NCI-H345 treated with DMSO at 0.1 percent for 48 hours (cell line): ENCODE results near the gene ANKRD66.

ENCODE experiments used
- DNase-seq: peaks from one replicate; lab custom pipeline; 2025; ENCODE audit not compliant: unreplicated experiment; lab: John Stamatoyannopoulos, UW

ANKRD66 gene

DNA sequence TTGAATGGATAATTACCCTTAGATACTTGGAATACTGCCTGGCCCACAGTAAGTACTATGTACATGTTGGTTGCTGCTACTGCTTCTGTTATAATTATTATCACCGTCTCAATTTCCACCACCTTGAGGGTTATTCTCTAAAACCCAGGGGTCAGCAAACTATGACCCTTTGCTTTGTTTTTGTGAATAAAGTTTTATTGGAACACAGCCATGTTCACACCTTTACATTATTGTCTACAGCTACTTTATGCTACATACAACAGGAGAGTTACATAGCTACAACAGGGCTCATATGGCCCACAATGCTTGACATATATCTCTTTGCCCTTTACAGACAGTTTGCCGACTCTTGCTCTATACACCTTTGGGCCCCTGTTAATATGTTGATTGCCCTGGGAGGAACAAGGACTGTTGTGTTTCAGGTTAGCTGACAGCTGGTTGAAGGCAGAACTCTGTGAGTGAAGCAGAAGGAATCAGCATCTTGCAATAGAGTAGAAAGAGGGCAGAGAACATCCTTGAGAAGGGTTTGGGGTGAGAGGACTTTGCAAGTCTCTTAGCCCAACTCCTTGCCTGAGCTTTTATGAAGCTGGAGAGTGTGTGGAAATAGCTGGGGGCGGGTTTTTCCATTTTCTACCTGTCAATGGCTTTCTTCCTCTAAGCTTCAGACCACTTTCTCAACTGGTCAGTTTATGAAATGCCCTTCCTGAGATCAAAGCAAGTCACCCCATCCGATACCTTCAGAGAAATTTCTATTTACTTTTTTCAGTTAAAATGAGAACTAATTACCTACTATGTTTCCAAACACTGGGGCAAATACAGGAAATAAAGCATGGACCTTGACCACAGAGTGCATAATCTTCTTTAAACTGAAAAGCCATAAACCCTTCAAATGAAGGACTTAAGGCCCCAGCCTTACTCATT is 43.0 kb downstream of the ANKRD66 start:
- no peak for DNase-seq

DNA sequence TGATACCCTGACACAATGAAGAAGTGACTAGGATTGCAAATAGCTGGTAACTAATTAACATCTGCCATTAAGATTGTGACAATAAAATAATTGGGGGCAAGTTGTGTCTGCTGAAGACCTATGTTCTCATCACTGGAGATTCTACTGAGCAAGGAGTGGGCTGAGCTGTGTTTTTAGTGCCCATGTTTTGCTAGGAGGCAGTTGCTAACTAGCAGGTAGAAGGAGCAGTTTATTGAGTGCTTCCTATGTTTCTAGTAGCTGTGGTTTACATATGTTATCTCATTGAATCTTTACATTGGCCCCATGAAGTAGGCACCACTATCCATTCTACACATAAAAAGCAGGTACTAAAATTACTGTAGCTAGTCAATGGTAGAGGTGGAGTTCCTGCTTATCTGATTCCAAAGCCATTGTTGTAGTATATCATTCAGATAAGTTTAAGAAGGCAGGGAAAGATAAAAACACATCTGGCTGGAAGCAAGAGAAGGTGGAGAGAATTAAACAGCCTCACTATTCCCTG is 43.7 kb downstream of the ANKRD66 start:
- no peak for DNase-seq

GRCh38 chr6:46792635-46793034 is 45.9 kb downstream of the ANKRD66 start:
- DNase-seq, result no peak

- DNase-seq, result no peak
Observed at GRCh38 chr6:46793138-46793537, 46.4 kb downstream of the ANKRD66 start, which contains the start of gene MEP1A. TSS of gene MEP1A (plus strand) at chr6:46793389. CDS start at chr6:46793399, 10 bp downstream.

- no peak for DNase-seq
Observed at GRCh38 chr6:46794068-46794467, 47.3 kb downstream of the ANKRD66 start.

GRCh38 chr6:46795816-46796215 is 49.1 kb downstream of the ANKRD66 start:
- DNase-seq, result no peak

DNA sequence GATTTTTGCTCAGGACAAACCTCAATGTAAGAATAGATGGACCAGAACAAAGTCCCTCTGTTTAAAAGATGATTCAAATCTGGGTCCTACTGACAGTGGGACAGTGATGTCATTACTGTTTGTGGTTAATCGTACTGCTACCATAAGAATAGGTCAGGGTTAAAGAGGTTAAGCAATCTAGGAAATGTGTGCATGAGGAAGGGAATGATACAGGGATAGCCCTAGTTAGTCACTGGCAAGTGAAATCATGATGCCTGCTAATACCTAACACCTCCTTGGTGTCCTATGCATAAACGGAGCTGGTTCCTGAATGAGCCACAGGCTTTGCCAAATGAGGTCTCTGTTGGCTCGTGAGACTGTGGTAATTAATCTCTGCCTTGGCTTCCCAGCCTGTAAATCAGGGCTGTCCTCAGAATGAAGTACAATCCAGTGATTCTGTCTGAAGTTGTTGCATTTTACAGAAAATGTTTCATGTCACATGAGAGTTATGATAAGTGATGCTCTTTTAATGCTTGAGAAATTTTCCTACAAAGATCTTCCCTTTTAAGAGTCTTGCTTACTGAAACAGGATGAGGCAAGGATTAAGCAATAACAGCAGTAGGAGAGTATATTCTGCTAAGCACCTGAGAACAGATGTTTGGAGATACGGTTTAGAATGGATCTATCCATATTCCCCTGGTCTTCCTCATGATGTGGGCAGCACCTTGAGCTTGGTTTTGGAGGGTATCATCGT is 50.3 kb downstream of the ANKRD66 start:
- no peak for DNase-seq

DNA sequence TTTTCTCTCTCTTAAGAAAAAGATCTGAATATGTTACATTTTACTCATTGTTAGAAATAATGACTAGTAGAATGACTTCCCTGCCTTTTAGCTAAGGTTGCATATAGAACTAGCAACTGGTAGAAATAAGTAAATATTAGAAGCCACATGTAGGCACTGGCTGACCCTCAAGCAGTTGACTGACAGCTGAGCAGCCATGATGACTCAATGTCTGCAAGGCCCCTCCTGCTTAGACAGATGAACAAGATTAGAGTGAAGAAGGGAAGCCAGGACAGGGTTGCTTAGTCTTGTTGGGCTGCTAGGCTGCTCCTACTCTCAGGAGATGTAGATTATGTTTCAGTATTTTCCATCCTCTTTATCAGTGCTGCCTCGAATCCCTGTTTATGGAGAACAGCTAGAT is 52.9 kb downstream of the ANKRD66 start:
- DNase-seq, result no peak

GRCh38 chr6:46808806-46809205 is 62.1 kb downstream of the ANKRD66 start:
- DNase-seq, result no peak
